Gastroesophageal sphincter (tissue), 4 donors: ENCODE measurements around the gene ANXA11. TPM values are rescaled to one million over a fixed set of nuclear protein-coding genes. Genes with fewer than 3 reads are reported as not detected.

Experiments used
- ATAC-seq: fragments of 150-250 bp; one replicate; pipeline ENCODE4 v1.9.1; 2016; ENCODE audit warnings: mild to moderate bottlenecking, moderate library complexity
- H3K27ac ChIP-seq, 4 donors: fragments of 200-600 bp; sonication (generic) in 3 of 4; 1 replicate in 3 of 4; 2 replicates in 1 of 4; pipeline ENCODE4 v1.5.1; 2016 to 2019
- H3K27me3 ChIP-seq: fragments of 200-600 bp; sonication (generic); one replicate; pipeline ENCODE4 v1.5.1; 2019
- H3K36me3 ChIP-seq, 2 donors: fragments of 200-600 bp; sonication (generic); one replicate each; pipeline ENCODE4 v1.5.1; 2019; ENCODE audit warnings: control low read depth in 1 of 2
- H3K4me1 ChIP-seq, 3 donors: fragments of 200-600 bp; sonication (generic); 1 replicate in 2 of 3; 2 replicates in 1 of 3; pipeline ENCODE4 v1.5.1; 2016 to 2019; ENCODE audit warnings: control low read depth in 2 of 3
- H3K4me3 ChIP-seq, 2 donors: fragments of 200-600 bp; sonication (generic); one replicate each; pipeline ENCODE4 v1.5.1; 2019; ENCODE audit warnings: mild to moderate bottlenecking in 1 of 2, moderate library complexity in 1 of 2
- H3K9me3 ChIP-seq, 3 donors: fragments of 200-600 bp; sonication (generic); one replicate each; pipeline ENCODE4 v1.5.1; 2017 to 2019; ENCODE audit warnings: control low read depth in 2 of 3
- EP300 ChIP-seq: sonication (generic); formaldehyde crosslinking; IDR thresholded peaks from one replicate; pipeline ENCODE4 v1.6.1; 2017; ENCODE audit warnings: antibody characterized with exemption, mild to moderate bottlenecking
- POLR2A ChIP-seq, 2 donors: fragments of 450-650 bp; IDR thresholded peaks; one replicate each; pipeline ENCODE4 v1.6.1; 2017; ENCODE audit warnings: antibody characterized with exemption in 2 of 2, mild to moderate bottlenecking in 2 of 2, moderate library complexity in 1 of 2
- POLR2AphosphoS5 ChIP-seq: sonication (generic); formaldehyde crosslinking; IDR thresholded peaks from one replicate; pipeline ENCODE4 v1.6.1; 2017; ENCODE audit warnings: antibody characterized with exemption
- WGBS, 2 donors: methylation state at CpG; one replicate each; pipeline ENCODE4 v1.1.5; 2018; ENCODE audit warnings: low coverage in 1 of 2; 5-methylcytosine and 5-hydroxymethylcytosine counted together
- total RNA-seq, 4 donors: library from RNA; depleted of rRNA; stranded (reverse); fragments of >200 nt; gene quantifications; one replicate each; pipeline ENCODE4 v1.1.0, GENCODE V29; 2016
- TF ChIP-seq, protein P1 (sequence below), 4 experiments: fragments of 200-600 bp in 2 of 4; fragments of 450-650 bp in 2 of 4; sonication (generic) in 1 of 4; IDR thresholded peaks; one replicate each; pipeline ENCODE4 v1.5.1; 2017 to 2019; ENCODE audit warnings: antibody characterized with exemption in 4 of 4, mild to moderate bottlenecking in 2 of 4, moderate library complexity in 2 of 4

The ANXA11 gene
- total RNA-seq, 4 donors from 2014 or later, result 117 to 225 (median 162) TPM

DNA sequence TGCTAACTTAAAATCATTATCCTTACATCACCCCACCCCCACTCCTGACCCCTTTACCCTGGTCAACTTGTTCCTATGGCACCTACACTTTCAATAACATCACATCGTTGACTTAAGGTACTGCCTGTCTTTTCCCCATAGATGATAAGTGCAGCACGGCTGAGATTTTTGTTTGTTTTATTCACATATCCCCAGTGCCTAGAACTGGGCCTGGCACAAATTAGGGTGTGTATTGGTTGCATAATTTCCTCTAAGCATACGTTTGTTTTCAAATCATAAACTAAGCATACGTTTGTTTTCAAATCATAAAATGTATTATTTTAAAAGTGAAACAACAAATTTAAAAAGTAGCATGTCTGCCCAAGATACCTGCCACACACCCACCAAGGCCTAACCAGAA lies 35.3 kb downstream of the ANXA11 start:
- H3K27ac ChIP-seq, result peak overlapping the region in 2 of 4 donors; percentile 75 to 78
- TF ChIP-seq POLR2AphosphoS5 (no peak), EP300 (no peak), POLR2A (IDR thresholded peaks at IDR 0.05) (no peak)
- TF ChIP-seq, protein P1, sequence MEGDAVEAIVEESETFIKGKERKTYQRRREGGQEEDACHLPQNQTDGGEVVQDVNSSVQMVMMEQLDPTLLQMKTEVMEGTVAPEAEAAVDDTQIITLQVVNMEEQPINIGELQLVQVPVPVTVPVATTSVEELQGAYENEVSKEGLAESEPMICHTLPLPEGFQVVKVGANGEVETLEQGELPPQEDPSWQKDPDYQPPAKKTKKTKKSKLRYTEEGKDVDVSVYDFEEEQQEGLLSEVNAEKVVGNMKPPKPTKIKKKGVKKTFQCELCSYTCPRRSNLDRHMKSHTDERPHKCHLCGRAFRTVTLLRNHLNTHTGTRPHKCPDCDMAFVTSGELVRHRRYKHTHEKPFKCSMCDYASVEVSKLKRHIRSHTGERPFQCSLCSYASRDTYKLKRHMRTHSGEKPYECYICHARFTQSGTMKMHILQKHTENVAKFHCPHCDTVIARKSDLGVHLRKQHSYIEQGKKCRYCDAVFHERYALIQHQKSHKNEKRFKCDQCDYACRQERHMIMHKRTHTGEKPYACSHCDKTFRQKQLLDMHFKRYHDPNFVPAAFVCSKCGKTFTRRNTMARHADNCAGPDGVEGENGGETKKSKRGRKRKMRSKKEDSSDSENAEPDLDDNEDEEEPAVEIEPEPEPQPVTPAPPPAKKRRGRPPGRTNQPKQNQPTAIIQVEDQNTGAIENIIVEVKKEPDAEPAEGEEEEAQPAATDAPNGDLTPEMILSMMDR (IDR thresholded peaks at IDR 0.05), result no peak
- H3K36me3 ChIP-seq, result peaks cover 0 to 79% of the 10 kb centered on the region in 2 donors

DNA sequence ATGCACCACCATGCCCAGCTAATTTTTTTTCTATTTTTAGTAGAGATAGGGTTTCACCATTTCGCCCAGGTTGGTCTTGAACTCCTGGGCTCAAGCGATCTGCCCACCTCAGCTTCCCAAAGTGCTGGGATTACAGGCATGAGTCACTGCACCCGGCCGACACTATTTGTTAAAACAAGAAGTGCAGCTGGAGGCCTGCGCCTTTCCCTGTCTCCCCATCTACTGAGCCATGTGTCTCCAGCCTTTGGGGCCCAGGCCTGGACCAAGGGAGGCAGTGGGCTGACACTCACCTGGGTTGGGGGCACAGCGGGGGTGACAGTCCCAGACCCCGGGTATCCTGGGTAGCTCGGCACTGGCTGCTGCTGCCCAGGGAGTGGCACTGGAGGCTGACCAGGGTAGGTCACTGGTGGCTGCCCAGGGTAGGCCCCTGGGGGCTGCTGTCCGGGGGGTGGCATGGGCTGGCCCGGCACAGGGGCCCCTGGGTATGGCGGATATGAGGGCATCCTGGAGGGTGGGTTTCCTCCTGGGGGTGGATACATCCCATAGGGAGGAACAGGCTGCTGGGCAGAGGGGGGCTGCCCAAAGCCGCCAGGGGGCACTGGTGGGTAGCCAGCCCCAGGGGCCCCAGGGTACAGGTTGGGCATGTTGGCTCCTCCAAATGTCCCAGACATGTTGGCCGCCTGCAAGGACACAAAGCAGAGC lies 36.5 kb downstream of the ANXA11 start:
- ATAC-seq, result no peak

More for the DNA sequence above, 35.3 kb downstream of the ANXA11 start:
- H3K27me3 ChIP-seq, result no peaks in the 10 kb centered on the region
- no peak overlapping the region for H3K4me3 ChIP-seq
- ATAC-seq, result no peak
- WGBS, 2 donors, result 38 to 55% methylated on average over 3 to 4 of the region's 4 CpGs
- no peaks in the 10 kb centered on the region for H3K9me3 ChIP-seq
- peaks cover 0 to 93% (median 45%) of the 10 kb centered on the region in 3 donors for H3K4me1 ChIP-seq

DNA sequence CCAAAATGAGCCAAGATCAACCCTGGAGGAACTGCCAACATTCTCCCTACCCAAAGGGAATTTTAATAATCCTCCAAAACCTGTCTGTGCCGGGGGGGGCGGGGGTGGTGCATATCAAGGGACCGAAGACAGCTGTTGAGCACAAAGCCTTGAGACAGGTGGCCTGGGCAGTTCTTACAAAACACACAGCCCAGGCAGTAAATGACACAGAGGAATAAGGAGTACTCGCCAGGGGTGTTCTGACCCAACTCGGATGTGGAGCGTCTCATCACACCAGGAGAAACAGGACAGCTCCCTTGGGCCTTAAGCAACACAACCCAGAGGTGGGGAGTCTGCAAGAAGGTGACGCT lies 37.2 kb downstream of the ANXA11 start:
- TF ChIP-seq POLR2A (IDR thresholded peaks at IDR 0.05), result no peak
- TF ChIP-seq EP300, result no peak
- TF ChIP-seq, protein P1 (IDR thresholded peaks at IDR 0.05), result no peak
- TF ChIP-seq POLR2AphosphoS5, result no peak
- 36 to 90% methylated on average over 5 of the region's 7 CpGs for WGBS, 2 donors
- Histone ChIP-seq H3K27me3 (no peaks in the 10 kb centered on the region), H3K27ac (peak overlapping the region in 3 of 4 donors; percentile 75 to 89 (median 78)), H3K36me3 (peaks cover 0 to 92% of the 10 kb centered on the region in 2 donors), H3K4me3 (no peak overlapping the region), H3K9me3 (no peaks in the 10 kb centered on the region), H3K4me1 (peaks cover 0 to 100% (median 58%) of the 10 kb centered on the region in 3 donors)
- ATAC-seq, result peak; percentile 76

More for the DNA sequence above, 36.5 kb downstream of the ANXA11 start:
- H3K4me1 ChIP-seq, result peaks cover 0 to 100% (median 57%) of the 10 kb centered on the region in 3 donors
- TF ChIP-seq, protein P1 (IDR thresholded peaks at IDR 0.05), result peak in 1 of 4 experiments; percentile 27
- TF ChIP-seq POLR2AphosphoS5, result no peak
- TF ChIP-seq POLR2A (IDR thresholded peaks at IDR 0.05), result no peak
- no peak for TF ChIP-seq EP300
- no peak overlapping the region for H3K4me3 ChIP-seq
- 86% methylated on average over 1 of the region's 13 CpGs; no CpG with 5 or more reads in 1 of the 2 donors for WGBS, 2 donors
- H3K36me3 ChIP-seq, result peaks cover 0 to 85% of the 10 kb centered on the region in 2 donors
- no peaks in the 10 kb centered on the region for H3K27me3 ChIP-seq
- no peaks in the 10 kb centered on the region for H3K9me3 ChIP-seq
- H3K27ac ChIP-seq, result peak overlapping the region in 3 of 4 donors; percentile 75 to 89 (median 78)

- Histone ChIP-seq H3K27ac (peak overlapping the region in 3 of 4 donors; percentile 75 to 89 (median 78)), H3K4me1 (peaks cover 0 to 100% (median 53%) of the 10 kb centered on the region in 3 donors), H3K9me3 (no peaks in the 10 kb centered on the region), H3K36me3 (peaks cover 0 to 92% of the 10 kb centered on the region in 2 donors), H3K27me3 (no peaks in the 10 kb centered on the region), H3K4me3 (no peak overlapping the region)
- no peak for ATAC-seq
- 10 to 30% methylated on average over 2 to 3 of the region's 8 CpGs for WGBS, 2 donors
- TF ChIP-seq, protein P1 (IDR thresholded peaks at IDR 0.05), result no peak
- TF ChIP-seq EP300 (no peak), POLR2A (IDR thresholded peaks at IDR 0.05) (no peak), POLR2AphosphoS5 (no peak)
Observed at GRCh38 chr10:80167471-80168161, 37.7 kb downstream of the ANXA11 start.
